SK-N-MC (cell line): ENCODE results near the gene GNG3.

Experiments used
- FOXP2 ChIP-seq: optimal IDR thresholded peaks from 2 replicates; pipeline ENCODE3; 2011; ENCODE audit warnings: mild to moderate bottlenecking, moderate library complexity; ENCODE audit not compliant: insufficient read depth; ENCODE audit errors: extremely low read length, control extremely low read depth
- POLR2AphosphoS5 ChIP-seq: IDR thresholded peaks from 2 replicates; pipeline ENCODE4 v1.6.1; 2012; ENCODE audit warnings: mild to moderate bottlenecking, low read depth, low read length, borderline replicate concordance

DNA sequence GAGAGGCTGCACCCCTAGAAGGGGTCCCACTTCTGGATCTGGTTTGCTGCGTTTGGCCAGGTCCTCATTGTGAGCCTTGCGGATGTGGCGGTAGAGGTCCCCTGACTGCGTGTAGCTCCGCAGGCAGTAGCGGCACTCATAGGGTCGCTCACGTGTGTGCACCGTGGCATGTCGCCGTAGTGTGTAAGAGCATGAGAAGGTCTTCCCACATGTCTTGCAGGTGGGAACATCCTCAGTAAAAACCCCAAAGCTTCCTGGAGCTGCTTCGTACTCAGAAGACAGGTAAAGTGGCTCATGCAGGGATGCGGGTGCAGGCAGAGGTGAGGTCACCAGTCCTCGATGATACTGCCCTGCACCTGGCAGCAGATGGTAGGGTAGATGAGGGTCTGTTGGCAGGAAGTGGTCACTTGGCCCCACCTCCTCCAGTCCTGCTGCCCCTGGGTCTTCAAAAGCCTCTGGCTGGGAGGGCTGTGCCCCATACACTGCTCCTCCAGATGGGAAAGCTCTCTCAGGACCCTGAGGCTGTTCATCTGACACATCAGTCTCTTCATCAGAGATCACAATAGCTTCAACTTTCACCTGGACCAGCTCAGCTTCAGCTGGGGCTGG, 44.8 kb downstream of the GNG3 start:
- TF ChIP-seq FOXP2 = no peak
- TF ChIP-seq POLR2AphosphoS5 = no peak
